ENCODE data around the gene LTBP2.

GRCh38 chr14:74469548-74470518 lies 142.2 kb downstream of the LTBP2 start:
- TF ChIP-seq, protein P1, sequence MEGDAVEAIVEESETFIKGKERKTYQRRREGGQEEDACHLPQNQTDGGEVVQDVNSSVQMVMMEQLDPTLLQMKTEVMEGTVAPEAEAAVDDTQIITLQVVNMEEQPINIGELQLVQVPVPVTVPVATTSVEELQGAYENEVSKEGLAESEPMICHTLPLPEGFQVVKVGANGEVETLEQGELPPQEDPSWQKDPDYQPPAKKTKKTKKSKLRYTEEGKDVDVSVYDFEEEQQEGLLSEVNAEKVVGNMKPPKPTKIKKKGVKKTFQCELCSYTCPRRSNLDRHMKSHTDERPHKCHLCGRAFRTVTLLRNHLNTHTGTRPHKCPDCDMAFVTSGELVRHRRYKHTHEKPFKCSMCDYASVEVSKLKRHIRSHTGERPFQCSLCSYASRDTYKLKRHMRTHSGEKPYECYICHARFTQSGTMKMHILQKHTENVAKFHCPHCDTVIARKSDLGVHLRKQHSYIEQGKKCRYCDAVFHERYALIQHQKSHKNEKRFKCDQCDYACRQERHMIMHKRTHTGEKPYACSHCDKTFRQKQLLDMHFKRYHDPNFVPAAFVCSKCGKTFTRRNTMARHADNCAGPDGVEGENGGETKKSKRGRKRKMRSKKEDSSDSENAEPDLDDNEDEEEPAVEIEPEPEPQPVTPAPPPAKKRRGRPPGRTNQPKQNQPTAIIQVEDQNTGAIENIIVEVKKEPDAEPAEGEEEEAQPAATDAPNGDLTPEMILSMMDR (conservative IDR thresholded peaks at IDR 0.05; ENCODE audit: low read depth, low read length): no peak
- TF ChIP-seq EZH2phosphoT487 (IDR thresholded peaks at IDR 0.05; ENCODE audit: borderline replicate concordance, low read length) (no peak), EZH2 (IDR thresholded peaks at IDR 0.05; ENCODE audit: low read length, unreplicated experiment) (no peak)
